Measurements from ENCODE around the gene SIPA1L2. TPM values are rescaled to one million over a fixed set of nuclear protein-coding genes. Genes with fewer than 3 reads are reported as not detected.

Gene SIPA1L2, protein sequence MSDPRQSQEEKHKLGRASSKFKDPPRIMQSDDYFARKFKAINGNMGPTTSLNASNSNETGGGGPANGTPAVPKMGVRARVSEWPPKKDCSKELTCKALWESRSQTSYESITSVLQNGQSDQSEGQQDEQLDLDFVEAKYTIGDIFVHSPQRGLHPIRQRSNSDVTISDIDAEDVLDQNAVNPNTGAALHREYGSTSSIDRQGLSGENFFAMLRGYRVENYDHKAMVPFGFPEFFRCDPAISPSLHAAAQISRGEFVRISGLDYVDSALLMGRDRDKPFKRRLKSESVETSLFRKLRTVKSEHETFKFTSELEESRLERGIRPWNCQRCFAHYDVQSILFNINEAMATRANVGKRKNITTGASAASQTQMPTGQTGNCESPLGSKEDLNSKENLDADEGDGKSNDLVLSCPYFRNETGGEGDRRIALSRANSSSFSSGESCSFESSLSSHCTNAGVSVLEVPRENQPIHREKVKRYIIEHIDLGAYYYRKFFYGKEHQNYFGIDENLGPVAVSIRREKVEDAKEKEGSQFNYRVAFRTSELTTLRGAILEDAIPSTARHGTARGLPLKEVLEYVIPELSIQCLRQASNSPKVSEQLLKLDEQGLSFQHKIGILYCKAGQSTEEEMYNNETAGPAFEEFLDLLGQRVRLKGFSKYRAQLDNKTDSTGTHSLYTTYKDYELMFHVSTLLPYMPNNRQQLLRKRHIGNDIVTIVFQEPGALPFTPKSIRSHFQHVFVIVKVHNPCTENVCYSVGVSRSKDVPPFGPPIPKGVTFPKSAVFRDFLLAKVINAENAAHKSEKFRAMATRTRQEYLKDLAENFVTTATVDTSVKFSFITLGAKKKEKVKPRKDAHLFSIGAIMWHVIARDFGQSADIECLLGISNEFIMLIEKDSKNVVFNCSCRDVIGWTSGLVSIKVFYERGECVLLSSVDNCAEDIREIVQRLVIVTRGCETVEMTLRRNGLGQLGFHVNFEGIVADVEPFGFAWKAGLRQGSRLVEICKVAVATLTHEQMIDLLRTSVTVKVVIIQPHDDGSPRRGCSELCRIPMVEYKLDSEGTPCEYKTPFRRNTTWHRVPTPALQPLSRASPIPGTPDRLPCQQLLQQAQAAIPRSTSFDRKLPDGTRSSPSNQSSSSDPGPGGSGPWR (N-terminal part only)
- 10.2 TPM for polyA plus RNA-seq (2013, experiment 1 of 2)
- polyA plus RNA-seq (2013, experiment 2 of 2), result 9.6 TPM

DNA sequence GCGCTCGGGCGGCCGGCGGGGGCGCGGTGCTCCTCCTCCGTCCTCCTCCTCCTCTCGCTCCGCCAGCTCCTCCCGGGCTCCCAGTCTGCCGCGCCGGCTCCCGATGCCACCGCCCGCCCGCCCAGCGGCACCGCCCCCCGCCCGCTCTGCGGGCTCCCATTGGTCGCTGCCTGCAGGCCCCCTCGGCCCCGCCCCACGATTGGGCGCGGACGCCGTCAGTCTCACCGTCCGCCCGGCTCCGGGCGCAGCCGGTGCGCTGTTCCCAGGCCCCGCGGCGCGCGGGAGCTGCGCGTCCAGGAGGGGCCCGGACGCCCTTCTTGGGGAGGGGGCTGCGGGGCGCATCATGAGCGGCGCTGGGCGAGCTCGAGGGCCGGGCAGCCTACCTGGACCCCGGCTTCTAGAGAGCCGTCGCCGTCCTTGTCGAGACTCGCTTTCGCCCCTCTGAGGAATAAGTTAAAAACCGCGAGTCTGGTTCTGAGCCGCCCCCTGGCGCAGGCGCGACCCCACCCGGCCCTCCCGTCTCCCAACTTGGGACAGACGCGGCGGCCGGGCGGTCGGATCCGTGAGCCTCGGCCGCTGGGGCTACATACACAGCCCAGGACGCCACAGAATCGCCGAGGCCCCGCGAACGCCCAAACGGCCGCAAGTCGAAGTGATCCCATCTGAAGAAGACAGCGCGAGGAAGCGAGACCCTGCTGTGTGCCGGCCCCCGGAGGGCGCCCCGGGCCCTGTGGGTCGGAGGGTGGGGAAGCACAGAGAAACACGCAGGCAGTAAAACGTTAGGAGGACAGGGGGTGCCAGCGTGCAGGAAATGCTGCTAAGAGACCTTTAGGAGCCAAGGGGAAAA, at the start of gene SIPA1L2:
TSS of gene SIPA1L2 (minus strand) at position 87 of the 847 bp plus-strand sequence. CDS start 114,794 bp downstream, outside the sequence.
- H3K9me3 ChIP-seq (ENCODE audit: control insufficient read depth, low read length), result no peaks in the 10 kb centered on the region
- peak; percentile 90 for DNase-seq
- peak within 1 kb of the TSS in 1 of 2 experiments; percentile 89 for H3K23ac ChIP-seq (ENCODE audit: low read length in 2 of 2)
- H3K4me2 ChIP-seq (ENCODE audit: low read length, poor library complexity, severe bottlenecking), result peak within 1 kb of the TSS; percentile 89
- H3K14ac ChIP-seq (ENCODE audit: low read length in 2 of 2), result peak within 1 kb of the TSS in 1 of 2 experiments; percentile 53
- peaks cover 0 to 3% of the 10 kb centered on the region in 2 experiments for H3K36me3 ChIP-seq (ENCODE audit: control insufficient read depth in 1 of 2, insufficient read depth in 2 of 2, low read depth in 1 of 2, low read length in 2 of 2)
- peaks cover 2% of the 10 kb centered on the region for H3K79me1 ChIP-seq (replicated peaks; ENCODE audit: low read length, poor library complexity, severe bottlenecking)
- WGBS, result under 1% methylated on average over 78 of the region's 98 CpGs
- peak within 1 kb of the TSS; percentile 88 to 94 for H3K18ac ChIP-seq (ENCODE audit: low read depth in 1 of 2, low read length in 2 of 2)
- peaks cover under 1% of the 10 kb centered on the region for H3K4me1 ChIP-seq (ENCODE audit: control insufficient read depth, insufficient read depth, low read depth, low read length)
- peak within 1 kb of the TSS; percentile 91 for H4K91ac ChIP-seq (ENCODE audit: low read length)
- peaks cover 0 to 25% of the 10 kb centered on the region in 2 experiments for H3K27me3 ChIP-seq (ENCODE audit: control insufficient read depth in 1 of 2, insufficient read depth in 1 of 2, low read length in 2 of 2)
- peak within 1 kb of the TSS; percentile 75 to 92 for H3K4me3 ChIP-seq (ENCODE audit: insufficient read depth in 1 of 2, low read depth in 1 of 2, low read length in 2 of 2)
- H3K4ac ChIP-seq (ENCODE audit: low read depth in 1 of 2, low read length in 2 of 2), result peak within 1 kb of the TSS in 1 of 2 experiments; percentile 78
- H2BK15ac ChIP-seq (ENCODE audit: low read depth, poor library complexity, severe bottlenecking), result peak within 1 kb of the TSS; percentile 98
- H3K9ac ChIP-seq (ENCODE audit: low read length), result peak within 1 kb of the TSS; percentile 71
- H3K27ac ChIP-seq (ENCODE audit: low read length, poor library complexity, severe bottlenecking), result peak within 1 kb of the TSS; percentile 90
- H4K8ac ChIP-seq (ENCODE audit: low read length), result peak within 1 kb of the TSS; percentile 95
- peak within 1 kb of the TSS; percentile 66 for H2BK120ac ChIP-seq (ENCODE audit: low read depth, low read length)
- peak within 1 kb of the TSS; percentile 56 to 94 for H2BK12ac ChIP-seq (ENCODE audit: low read length in 2 of 2)
- no peak within 1 kb of the TSS for H2AK5ac ChIP-seq (ENCODE audit: low read length, severe bottlenecking)
- H2BK5ac ChIP-seq (ENCODE audit: low read depth, low read length, poor library complexity, severe bottlenecking), result peak within 1 kb of the TSS; percentile 77
- H2AFZ ChIP-seq (ENCODE audit: low read depth, low read length), result peak within 1 kb of the TSS; percentile 86

DNA sequence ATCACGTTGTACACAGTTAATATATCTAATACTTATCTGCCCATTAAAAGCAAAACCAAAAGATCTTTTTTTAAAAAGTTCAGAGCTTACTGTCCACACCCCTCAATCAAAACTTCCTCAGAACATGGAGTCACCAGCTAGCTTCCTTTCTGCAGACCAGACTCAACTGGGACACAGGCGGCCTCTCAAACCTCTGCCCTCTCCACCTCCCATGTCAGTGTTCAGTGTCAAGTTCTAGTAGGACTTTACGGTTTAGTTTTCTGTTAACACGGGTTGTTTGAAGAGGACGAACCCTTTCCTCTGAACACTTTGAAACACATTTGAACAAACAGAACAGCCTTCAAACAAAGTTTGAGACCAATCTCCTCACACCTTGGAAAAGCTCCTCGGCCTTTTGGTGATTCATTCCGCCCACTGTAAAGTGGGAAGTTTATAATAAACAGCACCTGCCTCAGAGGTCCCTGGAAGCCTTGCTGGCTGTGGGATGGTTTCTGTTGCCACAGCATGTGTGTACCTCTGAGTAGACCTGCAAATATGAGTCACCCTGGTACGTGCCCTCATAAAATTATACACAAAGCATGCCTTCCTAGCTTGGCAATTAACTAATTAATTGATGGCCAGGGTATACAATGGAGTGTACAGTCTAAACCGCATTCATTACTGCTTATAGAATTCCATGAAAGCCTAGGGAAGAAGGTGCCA, 48.4 kb upstream of the SIPA1L2 start:
- Histone ChIP-seq H3K9ac (ENCODE audit: low read length) (no peak overlapping the region), H3K36me3 (ENCODE audit: control insufficient read depth in 1 of 2, insufficient read depth in 2 of 2, low read depth in 1 of 2, low read length in 2 of 2) (no peaks in the 10 kb centered on the region), H3K9me3 (ENCODE audit: control insufficient read depth, low read length) (no peaks in the 10 kb centered on the region), H3K79me1 (replicated peaks; ENCODE audit: low read length, poor library complexity, severe bottlenecking) (no peaks in the 10 kb centered on the region), H2BK15ac (ENCODE audit: low read depth, poor library complexity, severe bottlenecking) (no peak overlapping the region), H2AK5ac (ENCODE audit: low read length, severe bottlenecking) (no peak overlapping the region), H2BK5ac (ENCODE audit: low read depth, low read length, poor library complexity, severe bottlenecking) (no peak overlapping the region), H3K4ac (ENCODE audit: low read depth in 1 of 2, low read length in 2 of 2) (no peak overlapping the region), H3K23ac (ENCODE audit: low read length in 2 of 2) (no peak overlapping the region), H3K18ac (ENCODE audit: low read depth in 1 of 2, low read length in 2 of 2) (no peak overlapping the region), H4K8ac (ENCODE audit: low read length) (no peak overlapping the region), H3K4me2 (ENCODE audit: low read length, poor library complexity, severe bottlenecking) (no peak overlapping the region), H2BK120ac (ENCODE audit: low read depth, low read length) (no peak overlapping the region), H2AFZ (ENCODE audit: low read depth, low read length) (no peak overlapping the region), H3K27ac (ENCODE audit: low read length, poor library complexity, severe bottlenecking) (no peak overlapping the region), H3K4me1 (ENCODE audit: control insufficient read depth, insufficient read depth, low read depth, low read length) (no peaks in the 10 kb centered on the region), H3K4me3 (ENCODE audit: insufficient read depth in 1 of 2, low read depth in 1 of 2, low read length in 2 of 2) (no peak overlapping the region), H4K91ac (ENCODE audit: low read length) (no peak overlapping the region), H2BK12ac (ENCODE audit: low read length in 2 of 2) (no peak overlapping the region), H3K14ac (ENCODE audit: low read length in 2 of 2) (no peak overlapping the region), H3K27me3 (ENCODE audit: control insufficient read depth in 1 of 2, insufficient read depth in 1 of 2, low read length in 2 of 2) (no peaks in the 10 kb centered on the region)
- 78% methylated on average over 8 of the region's 9 CpGs for WGBS
- no peak for DNase-seq

DNA sequence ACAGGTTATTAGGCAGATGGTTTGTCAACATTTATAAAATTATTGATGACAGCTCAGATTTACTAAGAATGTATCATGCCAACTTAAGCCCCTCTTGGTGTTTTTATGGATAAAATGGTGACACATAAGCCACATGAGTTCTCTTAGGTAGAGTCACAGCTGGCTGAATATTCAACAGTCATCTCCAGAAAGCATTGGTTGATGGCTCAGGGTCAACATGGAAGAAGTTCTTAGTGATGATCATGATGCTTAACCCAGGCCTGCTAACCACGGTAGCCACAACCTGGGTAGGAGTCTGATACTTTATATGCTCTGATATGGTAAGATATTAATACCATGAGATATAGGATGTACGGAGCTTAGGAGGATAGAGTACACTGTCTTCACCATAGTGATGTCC, 46.4 kb upstream of the SIPA1L2 start:
- Histone ChIP-seq H3K9me3 (ENCODE audit: control insufficient read depth, low read length) (no peaks in the 10 kb centered on the region), H2AK5ac (ENCODE audit: low read length, severe bottlenecking) (no peak overlapping the region), H3K18ac (ENCODE audit: low read depth in 1 of 2, low read length in 2 of 2) (no peak overlapping the region), H3K4ac (ENCODE audit: low read depth in 1 of 2, low read length in 2 of 2) (no peak overlapping the region), H2BK5ac (ENCODE audit: low read depth, low read length, poor library complexity, severe bottlenecking) (no peak overlapping the region), H3K4me1 (ENCODE audit: control insufficient read depth, insufficient read depth, low read depth, low read length) (no peaks in the 10 kb centered on the region), H3K4me2 (ENCODE audit: low read length, poor library complexity, severe bottlenecking) (no peak overlapping the region), H3K27ac (ENCODE audit: low read length, poor library complexity, severe bottlenecking) (no peak overlapping the region), H3K9ac (ENCODE audit: low read length) (no peak overlapping the region), H3K23ac (ENCODE audit: low read length in 2 of 2) (no peak overlapping the region), H3K14ac (ENCODE audit: low read length in 2 of 2) (no peak overlapping the region), H4K8ac (ENCODE audit: low read length) (no peak overlapping the region), H4K91ac (ENCODE audit: low read length) (no peak overlapping the region), H3K27me3 (ENCODE audit: control insufficient read depth in 1 of 2, insufficient read depth in 1 of 2, low read length in 2 of 2) (no peaks in the 10 kb centered on the region), H2BK12ac (ENCODE audit: low read length in 2 of 2) (no peak overlapping the region), H2BK120ac (ENCODE audit: low read depth, low read length) (no peak overlapping the region), H3K79me1 (replicated peaks; ENCODE audit: low read length, poor library complexity, severe bottlenecking) (no peaks in the 10 kb centered on the region), H2AFZ (ENCODE audit: low read depth, low read length) (no peak overlapping the region), H2BK15ac (ENCODE audit: low read depth, poor library complexity, severe bottlenecking) (no peak overlapping the region), H3K4me3 (ENCODE audit: insufficient read depth in 1 of 2, low read depth in 1 of 2, low read length in 2 of 2) (no peak overlapping the region), H3K36me3 (ENCODE audit: control insufficient read depth in 1 of 2, insufficient read depth in 2 of 2, low read depth in 1 of 2, low read length in 2 of 2) (no peaks in the 10 kb centered on the region)
- no peak for DNase-seq
- WGBS, result 84% methylated on average over 2 of the region's 2 CpGs

Data from mesenchymal stem cell (in vitro differentiated cells and primary cell).